Measurements from ENCODE around the gene IGFALS.

Gene IGFALS

DNA sequence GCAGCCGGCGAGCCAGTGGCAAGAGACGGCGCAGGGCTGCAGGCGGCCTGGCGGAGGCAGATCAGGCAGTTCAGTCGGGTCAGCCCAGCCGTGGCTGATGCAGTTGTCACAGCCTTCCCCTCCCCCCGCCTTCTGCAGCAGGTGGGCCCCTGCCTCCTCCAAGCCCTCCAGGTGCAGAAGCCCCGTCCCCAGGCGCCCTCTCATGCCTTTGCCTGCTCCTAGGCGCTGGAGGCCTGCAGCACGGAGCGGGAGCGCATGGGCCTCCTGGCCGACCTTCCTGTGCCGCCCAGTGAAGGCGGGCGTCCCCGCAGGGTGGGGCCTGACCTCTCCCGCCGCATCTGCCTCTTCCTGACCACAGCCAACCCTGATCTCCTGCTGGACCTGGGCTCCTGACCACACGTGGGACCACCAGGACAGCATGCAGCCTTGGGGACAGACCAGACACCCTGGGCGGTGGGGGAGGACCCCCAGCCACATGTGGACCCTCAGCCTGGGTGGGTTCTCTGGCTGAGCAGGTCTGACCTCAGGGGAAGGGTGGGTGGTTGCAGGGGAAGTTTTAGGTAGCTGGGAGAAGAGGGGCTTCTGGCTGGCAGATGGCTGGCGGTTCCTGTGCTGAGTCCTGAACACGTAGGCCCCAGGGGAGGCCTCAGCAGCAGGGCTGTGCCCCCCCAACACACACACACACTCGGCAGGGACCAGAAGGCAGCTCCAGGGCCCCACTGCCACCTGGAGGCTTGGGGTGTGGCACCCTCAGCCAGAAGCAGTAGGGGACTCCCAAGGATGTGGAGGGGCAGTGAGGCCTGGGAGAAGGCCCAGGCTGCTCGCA is 17.4 kb downstream of the IGFALS start:
- in situ Hi-C loops (cut with MboI; ENCODE audit: low pct_unique_long_range_greater_than_20kb, low sequenced_read_pairs, unreplicated experiment): no loop called here
- no peak for DNase-seq (ENCODE audit: low spot score)
- TF ChIP-seq, protein P1, sequence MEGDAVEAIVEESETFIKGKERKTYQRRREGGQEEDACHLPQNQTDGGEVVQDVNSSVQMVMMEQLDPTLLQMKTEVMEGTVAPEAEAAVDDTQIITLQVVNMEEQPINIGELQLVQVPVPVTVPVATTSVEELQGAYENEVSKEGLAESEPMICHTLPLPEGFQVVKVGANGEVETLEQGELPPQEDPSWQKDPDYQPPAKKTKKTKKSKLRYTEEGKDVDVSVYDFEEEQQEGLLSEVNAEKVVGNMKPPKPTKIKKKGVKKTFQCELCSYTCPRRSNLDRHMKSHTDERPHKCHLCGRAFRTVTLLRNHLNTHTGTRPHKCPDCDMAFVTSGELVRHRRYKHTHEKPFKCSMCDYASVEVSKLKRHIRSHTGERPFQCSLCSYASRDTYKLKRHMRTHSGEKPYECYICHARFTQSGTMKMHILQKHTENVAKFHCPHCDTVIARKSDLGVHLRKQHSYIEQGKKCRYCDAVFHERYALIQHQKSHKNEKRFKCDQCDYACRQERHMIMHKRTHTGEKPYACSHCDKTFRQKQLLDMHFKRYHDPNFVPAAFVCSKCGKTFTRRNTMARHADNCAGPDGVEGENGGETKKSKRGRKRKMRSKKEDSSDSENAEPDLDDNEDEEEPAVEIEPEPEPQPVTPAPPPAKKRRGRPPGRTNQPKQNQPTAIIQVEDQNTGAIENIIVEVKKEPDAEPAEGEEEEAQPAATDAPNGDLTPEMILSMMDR (IDR thresholded peaks at IDR 0.05; ENCODE audit: extremely low read depth, insufficient read depth, missing control alignments): no peak

DNA sequence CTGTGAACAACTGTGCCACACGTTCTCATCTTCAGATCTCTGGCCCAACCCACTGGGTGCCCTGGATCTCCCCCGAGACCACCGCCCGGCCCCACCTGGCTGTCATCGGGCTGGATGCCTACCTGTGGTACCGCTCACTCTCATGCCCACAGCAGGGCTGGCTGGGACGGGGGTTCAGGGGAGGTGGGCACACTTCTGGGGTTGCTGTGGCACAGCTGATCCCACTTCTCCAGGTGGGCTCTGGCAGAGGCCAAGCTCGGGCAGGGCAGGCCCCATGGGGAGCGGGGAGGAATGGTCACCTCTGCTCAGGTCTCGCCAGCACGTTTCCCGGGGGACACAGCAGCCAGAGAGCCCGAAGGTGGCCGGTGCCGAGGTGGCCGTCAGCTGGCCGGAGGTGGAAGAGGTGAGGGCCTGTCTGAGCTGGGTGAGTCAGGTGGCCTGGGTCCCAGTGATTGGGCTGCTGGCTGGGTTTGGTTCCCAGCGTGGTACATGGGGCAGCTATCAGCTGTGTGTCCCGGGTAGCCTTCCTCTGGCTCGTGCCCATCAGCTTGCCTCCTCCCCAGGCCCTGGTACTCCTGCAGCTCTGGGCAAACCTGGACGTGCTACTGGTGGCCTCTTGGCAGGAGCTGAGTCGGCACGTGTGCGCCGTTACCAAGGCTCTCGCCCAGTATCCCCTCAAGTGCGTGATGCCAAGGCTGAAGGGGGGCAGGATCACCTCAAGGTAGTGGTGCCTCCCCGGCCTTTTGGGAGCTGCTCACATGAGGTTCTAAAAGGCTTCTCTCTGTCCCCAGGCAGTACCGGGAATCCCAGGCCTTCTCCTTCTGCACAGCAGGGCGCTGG is 18.3 kb downstream of the IGFALS start:
- TF ChIP-seq, protein P1 (IDR thresholded peaks at IDR 0.05; ENCODE audit: extremely low read depth, insufficient read depth, missing control alignments): no peak
- no peak for DNase-seq (ENCODE audit: low spot score)
- in situ Hi-C loops (cut with MboI; ENCODE audit: low pct_unique_long_range_greater_than_20kb, low sequenced_read_pairs, unreplicated experiment): no loop called here

DNA sequence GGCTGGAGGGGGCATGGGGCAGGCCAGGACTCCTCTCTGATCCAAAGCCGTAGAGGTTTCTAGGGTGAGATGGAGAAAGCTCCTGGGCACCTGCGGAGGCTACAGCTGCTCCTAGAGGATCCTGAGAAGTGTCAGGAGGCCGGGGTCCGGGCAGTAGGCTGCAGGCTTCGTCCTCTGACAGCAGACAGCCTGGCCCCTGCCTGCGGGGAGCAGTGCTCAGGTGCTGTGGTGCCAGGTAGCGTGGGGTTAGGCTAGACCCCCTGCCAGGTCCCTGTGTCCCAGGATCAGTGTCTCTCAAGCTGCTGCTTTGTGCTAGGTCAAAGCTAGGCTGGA is 19.1 kb downstream of the IGFALS start:
- TF ChIP-seq, protein P1 (IDR thresholded peaks at IDR 0.05; ENCODE audit: extremely low read depth, insufficient read depth, missing control alignments): no peak

DNA sequence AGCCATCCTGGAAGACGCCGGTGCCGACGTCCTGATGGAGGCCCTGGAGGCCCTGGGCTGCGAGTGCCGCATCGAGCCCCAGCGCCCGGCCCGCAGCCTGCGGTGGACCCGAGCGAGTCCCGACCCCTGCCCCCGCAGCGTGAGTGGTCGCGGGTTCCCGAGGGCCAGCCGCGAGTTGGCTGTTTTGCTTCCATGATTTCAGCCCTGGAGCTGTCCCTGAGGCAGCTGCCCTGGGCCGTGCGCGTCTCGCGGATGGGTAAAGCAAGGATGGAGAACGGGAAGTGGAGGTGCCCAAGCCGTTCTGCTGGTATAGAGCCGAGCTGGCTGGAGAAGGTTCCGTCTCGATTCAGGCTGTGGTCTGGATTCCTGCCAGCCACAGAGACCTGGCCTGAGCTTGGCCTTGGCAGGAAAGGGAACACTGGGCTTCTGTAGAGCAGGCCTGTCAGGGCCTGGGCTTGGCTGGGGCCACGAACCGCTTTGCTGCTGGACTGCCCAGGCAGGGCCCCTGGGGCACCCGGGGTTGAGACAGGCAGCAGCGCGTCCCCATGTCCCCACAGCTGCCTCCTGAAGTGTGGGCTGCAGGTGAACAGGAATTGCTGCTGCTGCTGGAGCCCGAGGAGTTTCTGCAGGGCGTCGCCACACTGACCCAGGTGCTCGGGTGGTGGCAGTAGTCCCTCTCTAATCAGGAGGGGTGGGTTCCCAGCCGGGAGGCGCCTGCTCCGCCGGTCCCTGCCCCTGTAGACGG is 19.6 kb downstream of the IGFALS start:
- TF ChIP-seq, protein P1 (IDR thresholded peaks at IDR 0.05; ENCODE audit: extremely low read depth, insufficient read depth, missing control alignments): no peak
- in situ Hi-C loops (cut with MboI; ENCODE audit: low pct_unique_long_range_greater_than_20kb, low sequenced_read_pairs, unreplicated experiment): no loop called here
- DNase-seq (ENCODE audit: low spot score): no peak

More for the DNA sequence above, 19.1 kb downstream of the IGFALS start:
- no peak for DNase-seq (ENCODE audit: low spot score)
- in situ Hi-C loops (cut with MboI; ENCODE audit: low pct_unique_long_range_greater_than_20kb, low sequenced_read_pairs, unreplicated experiment): no loop called here

DNA sequence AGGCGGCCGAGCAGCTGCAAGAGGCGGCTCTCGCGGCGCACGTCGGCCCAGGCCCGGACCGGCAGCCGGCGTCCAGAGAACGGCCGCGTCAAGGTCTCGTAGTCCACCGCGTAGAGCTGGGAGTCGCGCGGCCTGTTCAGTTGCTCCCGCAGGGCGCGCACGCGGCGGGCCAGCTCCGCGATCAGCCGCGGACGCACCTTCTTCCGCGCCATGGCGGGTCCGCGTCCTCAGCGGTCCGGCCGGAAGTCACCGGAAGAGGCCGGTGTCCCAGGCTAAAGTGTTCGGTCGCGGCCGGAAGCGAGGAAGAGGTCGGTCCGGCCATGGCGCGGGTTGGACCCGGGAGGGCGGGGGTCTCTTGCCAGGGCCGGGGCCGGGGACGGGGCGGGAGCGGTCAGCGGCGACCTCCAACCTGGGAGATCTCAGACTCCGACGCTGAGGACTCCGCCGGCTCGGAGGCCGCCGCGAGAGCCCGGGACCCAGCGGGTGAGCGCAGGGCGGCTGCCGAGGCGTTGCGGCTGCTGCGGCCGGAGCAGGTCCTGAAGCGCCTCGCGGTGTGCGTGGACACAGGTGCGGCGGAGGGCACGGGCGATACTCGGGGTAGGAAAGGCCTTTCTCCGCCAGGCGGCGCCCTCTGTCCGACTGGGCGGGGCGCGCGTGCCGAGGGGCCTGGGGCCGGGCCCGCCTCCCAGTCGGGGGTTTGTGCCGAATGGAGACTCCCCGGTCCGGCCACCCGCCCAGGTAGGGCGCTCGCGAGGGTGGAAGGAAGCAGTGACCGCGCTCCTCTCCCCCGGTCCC is 20.4 kb downstream of the IGFALS start, which contains the start of gene MRPS34:
TSS of gene MRPS34 (minus strand) at position 227 of the 795 bp plus-strand sequence. CDS start at position 212, 15 bp downstream.
- TF ChIP-seq, protein P1 (IDR thresholded peaks at IDR 0.05; ENCODE audit: extremely low read depth, insufficient read depth, missing control alignments): peak; percentile 92
- in situ Hi-C loops (cut with MboI; ENCODE audit: low pct_unique_long_range_greater_than_20kb, low sequenced_read_pairs, unreplicated experiment): no loop called here
- peak; percentile 94 for DNase-seq (ENCODE audit: low spot score)
